Measurements from ENCODE around the gene IGFLR1. TPM values are rescaled to one million over a fixed set of nuclear protein-coding genes. Genes with fewer than 3 reads are reported as not detected.

IGFLR1 gene
- polyA plus RNA-seq, 1 of the 3 experiments (the other 2 are of a cell fraction) = 5.6 TPM

GRCh38 chr19:35746531-35746930 is 4.3 kb upstream of the IGFLR1 start:
- ChIA-PET POLR2A (no interaction called here), CTCF (no interaction called here)
- TF ChIP-seq USF2 (IDR thresholded peaks at IDR 0.05; ENCODE audit: borderline replicate concordance, low read depth, low read length) = no peak
- no peak for TF ChIP-seq SMC3 (IDR thresholded peaks at IDR 0.05; ENCODE audit: low read depth, low read length)
- no peak for TF ChIP-seq CTCF (IDR thresholded peaks at IDR 0.05)
- TF ChIP-seq TEAD4 (IDR thresholded peaks at IDR 0.05; ENCODE audit: borderline replicate concordance, insufficient read depth) = no peak
- no peak for TF ChIP-seq ELF1 (IDR thresholded peaks at IDR 0.05)
- no peak for TF ChIP-seq FOXM1 (IDR thresholded peaks at IDR 0.05; ENCODE audit: low read depth)
- TF ChIP-seq MEF2A (IDR thresholded peaks at IDR 0.05; ENCODE audit: borderline replicate concordance, low read depth) = no peak
- TF ChIP-seq POLR2AphosphoS5 (IDR thresholded peaks at IDR 0.05; ENCODE audit: low read depth, low read length) = no peak
- no peak for TF ChIP-seq NRF1 (IDR thresholded peaks at IDR 0.05; ENCODE audit: low read depth, low read length)
- no peak for TF ChIP-seq NFIC (IDR thresholded peaks at IDR 0.05; ENCODE audit: borderline replicate concordance)
- TF ChIP-seq MAX (IDR thresholded peaks at IDR 0.05; ENCODE audit: low read depth) = no peak
- TF ChIP-seq FOSL2 (IDR thresholded peaks at IDR 0.05; ENCODE audit: borderline replicate concordance, low read depth) = no peak
- TF ChIP-seq EP300 (IDR thresholded peaks at IDR 0.05; ENCODE audit: borderline replicate concordance in 1 of 2, low read depth in 1 of 2, low read length in 1 of 2) = no peak
- TF ChIP-seq REST (IDR thresholded peaks at IDR 0.05; ENCODE audit: low read depth, low read length) = no peak
- TF ChIP-seq RFX5 (IDR thresholded peaks at IDR 0.05; ENCODE audit: low read length) = no peak
- peak overlapping the region; percentile 85 for H3K9ac ChIP-seq
- H3K9me3 ChIP-seq = no peaks in the 10 kb centered on the region
- H3K27me3 ChIP-seq (ENCODE audit: insufficient read depth) = no peaks in the 10 kb centered on the region
- H3K4me3 ChIP-seq (ENCODE audit: low read depth in 2 of 2, low read length in 1 of 2) = peak overlapping the region; percentile 83 to 95
- H3K9me2 ChIP-seq = no peaks in the 10 kb centered on the region
- no peak for DNase-seq
- H3K27ac ChIP-seq (ENCODE audit: low read depth in 2 of 2, low read length in 1 of 2) = no peak overlapping the region
- peaks cover 13 to 24% of the 10 kb centered on the region in 2 experiments; a peak in 3 of 4 replicates for H3K4me1 ChIP-seq (ENCODE audit: control insufficient read depth in 1 of 2, insufficient read depth in 2 of 2, low read depth in 1 of 2, low read length in 1 of 2)
- no peaks in the 10 kb centered on the region for H4K20me1 ChIP-seq (ENCODE audit: insufficient read depth)
- H2AFZ ChIP-seq (ENCODE audit: low read depth) = no peak overlapping the region
- peaks cover 14% of the 10 kb centered on the region for H3F3A ChIP-seq (replicated peaks; ENCODE audit: insufficient read depth)
- H3K79me2 ChIP-seq (ENCODE audit: insufficient read depth) = peaks cover 51% of the 10 kb centered on the region
- WGBS (ENCODE audit: low lambda C conversion rate) = 73% methylated on average over 5 of the region's 5 CpGs
- H3K4me2 ChIP-seq = peak overlapping the region; percentile 90
- H3K36me3 ChIP-seq (replicated peaks in 1 of 2; ENCODE audit: control insufficient read depth in 1 of 2, insufficient read depth in 2 of 2, low read length in 1 of 2) = peaks cover 6 to 12% of the 10 kb centered on the region in 2 experiments
